Measurements from ENCODE around the gene WTIP.

The WTIP gene

GRCh38 chr19:34539396-34539795 lies 57.8 kb downstream of the WTIP start:
- H3K4me3 ChIP-seq (ENCODE audit: low read depth, low read length) = no peak overlapping the region
- H3K36me3 ChIP-seq (ENCODE audit: control insufficient read depth, insufficient read depth, low read length) = no peaks in the 10 kb centered on the region
- H3K27ac ChIP-seq (ENCODE audit: low read depth, low read length) = no peak overlapping the region
- H3K27me3 ChIP-seq (ENCODE audit: control insufficient read depth, insufficient read depth, low read length) = no peaks in the 10 kb centered on the region
- peaks cover 7% of the 10 kb centered on the region; the same call in 1 of the 2 replicates for H3K9me3 ChIP-seq (ENCODE audit: control insufficient read depth, insufficient read depth, low read depth, low read length)
- no peaks in the 10 kb centered on the region for H3K4me1 ChIP-seq (ENCODE audit: control insufficient read depth, insufficient read depth, low read length)
- H3K9ac ChIP-seq (ENCODE audit: low read length) = no peak overlapping the region

- no peaks in the 10 kb centered on the region for H3K36me3 ChIP-seq (ENCODE audit: control insufficient read depth, insufficient read depth, low read length)
- H3K4me3 ChIP-seq (ENCODE audit: low read depth, low read length) = no peak overlapping the region
- H3K9ac ChIP-seq (ENCODE audit: low read length) = no peak overlapping the region
- no peak overlapping the region for H3K27ac ChIP-seq (ENCODE audit: low read depth, low read length)
- no peaks in the 10 kb centered on the region for H3K4me1 ChIP-seq (ENCODE audit: control insufficient read depth, insufficient read depth, low read length)
- H3K27me3 ChIP-seq (ENCODE audit: control insufficient read depth, insufficient read depth, low read length) = no peaks in the 10 kb centered on the region
- H3K9me3 ChIP-seq (ENCODE audit: control insufficient read depth, insufficient read depth, low read depth, low read length) = peaks cover 7% of the 10 kb centered on the region; the same call in 1 of the 2 replicates
Measured at GRCh38 chr19:34540811-34541557, 59.4 kb downstream of the WTIP start.

- Histone ChIP-seq H3K4me1 (ENCODE audit: control insufficient read depth, insufficient read depth, low read length) (peaks cover 4% of the 10 kb centered on the region; the same call in 1 of the 2 replicates), H3K27me3 (ENCODE audit: control insufficient read depth, insufficient read depth, low read length) (no peaks in the 10 kb centered on the region), H3K36me3 (ENCODE audit: control insufficient read depth, insufficient read depth, low read length) (no peaks in the 10 kb centered on the region), H3K9me3 (ENCODE audit: control insufficient read depth, insufficient read depth, low read depth, low read length) (peaks cover 14% of the 10 kb centered on the region), H3K27ac (ENCODE audit: low read depth, low read length) (no peak overlapping the region), H3K9ac (ENCODE audit: low read length) (no peak overlapping the region), H3K4me3 (ENCODE audit: low read depth, low read length) (no peak overlapping the region)
Measured at GRCh38 chr19:34549833-34550232, 68.3 kb downstream of the WTIP start.

- H3K9me3 ChIP-seq (ENCODE audit: control insufficient read depth, insufficient read depth, low read depth, low read length) = 0 out of 2 replicates have a peak, but pooled peaks cover under 1% of the 10 kb centered on the region
- no peaks in the 10 kb centered on the region for H3K36me3 ChIP-seq (ENCODE audit: control insufficient read depth, insufficient read depth, low read length)
- H3K4me3 ChIP-seq (ENCODE audit: low read depth, low read length) = no peak overlapping the region
- H3K4me1 ChIP-seq (ENCODE audit: control insufficient read depth, insufficient read depth, low read length) = peaks cover 4% of the 10 kb centered on the region; the same call in 1 of the 2 replicates
- H3K27ac ChIP-seq (ENCODE audit: low read depth, low read length) = no peak overlapping the region
- H3K27me3 ChIP-seq (ENCODE audit: control insufficient read depth, insufficient read depth, low read length) = no peaks in the 10 kb centered on the region
- no peak overlapping the region for H3K9ac ChIP-seq (ENCODE audit: low read length)
Measured at GRCh38 chr19:34555447-34555846, 73.9 kb downstream of the WTIP start.

- Histone ChIP-seq H3K4me3 (ENCODE audit: low read depth, low read length) (no peak overlapping the region), H3K36me3 (ENCODE audit: control insufficient read depth, insufficient read depth, low read length) (no peaks in the 10 kb centered on the region), H3K9me3 (ENCODE audit: control insufficient read depth, insufficient read depth, low read depth, low read length) (no peaks in the 10 kb centered on the region), H3K27me3 (ENCODE audit: control insufficient read depth, insufficient read depth, low read length) (no peaks in the 10 kb centered on the region), H3K4me1 (ENCODE audit: control insufficient read depth, insufficient read depth, low read length) (peaks cover under 1% of the 10 kb centered on the region; the same call in 1 of the 2 replicates), H3K9ac (ENCODE audit: low read length) (no peak overlapping the region), H3K27ac (ENCODE audit: low read depth, low read length) (no peak overlapping the region)
Measured at GRCh38 chr19:34556488-34556887, 74.9 kb downstream of the WTIP start.

GRCh38 chr19:34559045-34559444 lies 77.5 kb downstream of the WTIP start:
- Histone ChIP-seq H3K27ac (ENCODE audit: low read depth, low read length) (no peak overlapping the region), H3K4me3 (ENCODE audit: low read depth, low read length) (no peak overlapping the region), H3K27me3 (ENCODE audit: control insufficient read depth, insufficient read depth, low read length) (no peaks in the 10 kb centered on the region), H3K9ac (ENCODE audit: low read length) (no peak overlapping the region), H3K9me3 (ENCODE audit: control insufficient read depth, insufficient read depth, low read depth, low read length) (no peaks in the 10 kb centered on the region), H3K36me3 (ENCODE audit: control insufficient read depth, insufficient read depth, low read length) (no peaks in the 10 kb centered on the region), H3K4me1 (ENCODE audit: control insufficient read depth, insufficient read depth, low read length) (no peaks in the 10 kb centered on the region; the same call in 1 of the 2 replicates)

GRCh38 chr19:34560229-34560628 lies 78.7 kb downstream of the WTIP start:
- no peak overlapping the region for H3K4me3 ChIP-seq (ENCODE audit: low read depth, low read length)
- no peak overlapping the region for H3K27ac ChIP-seq (ENCODE audit: low read depth, low read length)
- no peaks in the 10 kb centered on the region for H3K36me3 ChIP-seq (ENCODE audit: control insufficient read depth, insufficient read depth, low read length)
- H3K9ac ChIP-seq (ENCODE audit: low read length) = no peak overlapping the region
- H3K4me1 ChIP-seq (ENCODE audit: control insufficient read depth, insufficient read depth, low read length) = no peaks in the 10 kb centered on the region; the same call in 1 of the 2 replicates
- no peaks in the 10 kb centered on the region for H3K27me3 ChIP-seq (ENCODE audit: control insufficient read depth, insufficient read depth, low read length)
- no peaks in the 10 kb centered on the region for H3K9me3 ChIP-seq (ENCODE audit: control insufficient read depth, insufficient read depth, low read depth, low read length)

All from HUES6 (cell line).